CD8-positive, alpha-beta memory T cell (primary cell): ENCODE measurements around the gene TLK2. TPM values are rescaled to one million over a fixed set of nuclear protein-coding genes. Genes with fewer than 3 reads are reported as not detected.
"Not testable (repeated sequence)": the region's sequence is repeated elsewhere in the genome, so short reads cannot be mapped to it uniquely, and the experiment has no call there.

Experiments
- CTCF ChIA-PET: fragments of 350-600 bp; sonication (Branson Sonifier 250); formaldehyde crosslinking; loops from one replicate; lab custom pipeline; 2021; ENCODE audit warnings: antibody characterized with exemption; lab: Charles Lee
- POLR2A ChIA-PET: fragments of 350-600 bp; sonication (Branson Sonifier 250); formaldehyde crosslinking; loops from one replicate; lab custom pipeline; 2021; ENCODE audit warnings: antibody characterized with exemption; lab: Charles Lee
- DNase-seq, 5 donors: peaks; one replicate each; pipeline versions ENCODE4 v3.0.0 to v3.0.0-alpha.2; 2020 to 2022; ENCODE audit warnings: mixed read lengths in 1 of 5
- H3K27ac ChIP-seq: one replicate; pipeline ENCODE4 v1.7.0; 2013; ENCODE audit warnings: low read depth, mild to moderate bottlenecking, low read length, moderate library complexity
- H3K27me3 ChIP-seq: 2 replicates; pipeline ENCODE4 v1.7.0; 2013; ENCODE audit warnings: low read length, mild to moderate bottlenecking; ENCODE audit not compliant: insufficient read depth, poor library complexity, severe bottlenecking
- H3K36me3 ChIP-seq: 2 replicates; pipeline ENCODE4 v1.7.0; 2013; ENCODE audit warnings: mild to moderate bottlenecking, low read length, moderate library complexity; ENCODE audit not compliant: insufficient read depth
- H3K4me1 ChIP-seq: 2 replicates; pipeline ENCODE4 v1.7.0; 2013; ENCODE audit warnings: mild to moderate bottlenecking, low read length, moderate library complexity; ENCODE audit not compliant: insufficient read depth
- H3K4me3 ChIP-seq: 2 replicates; pipeline ENCODE4 v1.7.0; 2013; ENCODE audit warnings: mild to moderate bottlenecking, low read length
- H3K9me3 ChIP-seq: 2 replicates; pipeline ENCODE4 v1.7.0; 2013; ENCODE audit warnings: mild to moderate bottlenecking, low read length
- H3K27ac Mint-ChIP-seq, 8 donors: one replicate each; pipeline ENCODE4 v1.8.0; 2020 to 2021; ENCODE audit warnings: mixed read lengths in 8 of 8, mild to moderate bottlenecking in 6 of 8, inconsistent platforms in 3 of 8, moderate library complexity in 3 of 8
- H3K27me3 Mint-ChIP-seq, 2 donors: one replicate each; pipeline ENCODE4 v1.8.0; 2020 to 2021; ENCODE audit warnings: mixed read lengths in 2 of 2, mild to moderate bottlenecking in 1 of 2, moderate library complexity in 1 of 2
- H3K36me3 Mint-ChIP-seq, 3 donors: one replicate each; pipeline ENCODE4 v1.8.0; 2020 to 2021; ENCODE audit warnings: mixed read lengths in 3 of 3, inconsistent platforms in 1 of 3, mild to moderate bottlenecking in 1 of 3
- H3K4me1 Mint-ChIP-seq, 3 donors: one replicate each; pipeline ENCODE4 v1.8.0; 2020 to 2021; ENCODE audit warnings: mixed read lengths in 3 of 3, inconsistent platforms in 1 of 3, mild to moderate bottlenecking in 1 of 3
- H3K4me3 Mint-ChIP-seq, 7 donors: one replicate each; pipeline ENCODE4 v1.8.0; 2020 to 2021; ENCODE audit warnings: mixed read lengths in 7 of 7, mild to moderate bottlenecking in 6 of 7, moderate library complexity in 4 of 7, inconsistent platforms in 2 of 7
- H3K9me3 Mint-ChIP-seq, 5 donors: one replicate each; pipeline ENCODE4 v1.8.0; 2020 to 2022; ENCODE audit warnings: mixed read lengths in 5 of 5, mild to moderate bottlenecking in 3 of 5, moderate library complexity in 2 of 5, inconsistent platforms in 1 of 5
- polyA plus RNA-seq: library from polyadenylated mRNA; unstranded; fragments of 300-500 nt; fragmentation: Illumina TruSeq; gene quantifications from one replicate; pipeline ENCODE4 v1.2.3, GENCODE V29; 2021
- total RNA-seq, 2 experiments: library from RNA; stranded (reverse); gene quantifications; one replicate each; pipeline ENCODE4 v1.2.3, GENCODE V29; 2021

TLK2 gene
- total and polyA plus RNA-seq, 3 experiments from 2014 or later: 13.3 to 43.4 (median 41.9) TPM

DNA sequence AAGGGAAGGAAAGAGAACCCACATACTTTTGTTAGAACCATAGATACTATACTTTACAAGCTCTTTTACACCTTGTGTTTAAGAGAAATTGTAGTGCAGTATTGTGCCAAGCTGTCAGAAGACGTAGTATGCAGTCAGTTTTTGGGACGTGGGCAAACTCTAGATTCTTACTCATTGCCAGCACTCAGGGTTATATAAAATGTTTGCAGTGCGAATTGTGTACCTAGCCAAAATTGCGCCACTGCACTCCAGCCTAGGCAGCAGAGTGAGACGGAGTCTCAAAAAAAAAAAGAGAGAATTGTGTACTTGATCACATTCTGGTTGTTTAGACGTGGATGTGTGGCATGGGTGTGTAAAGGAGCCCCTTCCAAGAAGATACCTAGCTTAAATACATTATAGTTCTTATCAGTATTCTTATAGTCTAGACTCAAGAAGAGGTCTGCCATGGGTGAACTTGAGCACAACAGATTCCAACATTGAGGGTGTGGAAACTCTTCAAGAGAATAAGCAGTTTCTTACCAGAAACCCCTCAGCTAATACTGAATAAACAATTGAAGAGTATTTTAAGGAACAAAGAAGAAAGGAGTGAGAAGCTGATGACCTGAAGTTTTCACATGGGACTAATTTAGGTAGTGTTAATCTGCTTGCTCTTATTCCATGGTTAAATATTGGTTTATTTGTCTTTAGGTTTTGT lies 121.5 kb downstream of the TLK2 start:
- Mint-ChIP-seq H3K4me1 (no peaks in the 10 kb centered on the region), H3K4me3 (no peak overlapping the region), H3K27me3 (no peaks in the 10 kb centered on the region), H3K36me3 (peaks cover 19 to 86% (median 34%) of the 10 kb centered on the region in 3 donors), H3K9me3 (no peaks in the 10 kb centered on the region), H3K27ac (no peak overlapping the region)
- DNase-seq: no peak
- POLR2A ChIA-PET: no interaction called here
- CTCF ChIA-PET: no interaction called here
- Histone ChIP-seq H3K4me3 (no peak overlapping the region), H3K4me1 (no peaks in the 10 kb centered on the region), H3K36me3 (peaks cover 40% of the 10 kb centered on the region), H3K9me3 (no peaks in the 10 kb centered on the region), H3K27ac (no peak overlapping the region), H3K27me3 (no peaks in the 10 kb centered on the region)

DNA sequence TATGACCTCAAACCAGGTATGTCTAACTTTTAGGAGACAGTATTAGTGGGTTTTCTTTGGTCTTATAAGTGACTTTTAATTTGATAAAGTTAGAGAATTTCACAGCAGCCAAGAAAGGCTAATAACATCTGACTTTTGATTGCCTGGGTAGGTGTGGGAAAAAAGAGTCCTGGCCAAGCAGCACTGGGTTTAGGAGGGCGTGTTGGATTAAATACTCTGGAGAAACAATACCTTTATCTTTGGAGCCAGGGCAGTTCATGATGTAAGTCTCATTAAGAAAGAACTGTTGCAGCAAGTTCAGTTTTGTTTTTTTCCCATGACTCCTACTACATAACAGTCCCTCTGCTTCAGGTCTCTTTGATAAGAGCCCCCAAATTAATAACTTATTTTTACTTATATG lies 122.2 kb downstream of the TLK2 start:
- Mint-ChIP-seq H3K4me3 (no peak overlapping the region), H3K36me3 (peaks cover 19 to 83% (median 34%) of the 10 kb centered on the region in 3 donors), H3K27me3 (no peaks in the 10 kb centered on the region), H3K9me3 (no peaks in the 10 kb centered on the region), H3K27ac (peak overlapping the region in 1 of 8 donors; percentile 53), H3K4me1 (no peaks in the 10 kb centered on the region)
- Histone ChIP-seq H3K27ac (no peak overlapping the region), H3K27me3 (no peaks in the 10 kb centered on the region), H3K4me1 (no peaks in the 10 kb centered on the region), H3K36me3 (peaks cover 33% of the 10 kb centered on the region), H3K4me3 (no peak overlapping the region), H3K9me3 (no peaks in the 10 kb centered on the region)
- no peak for DNase-seq
- POLR2A ChIA-PET: no interaction called here
- CTCF ChIA-PET: no interaction called here

DNA sequence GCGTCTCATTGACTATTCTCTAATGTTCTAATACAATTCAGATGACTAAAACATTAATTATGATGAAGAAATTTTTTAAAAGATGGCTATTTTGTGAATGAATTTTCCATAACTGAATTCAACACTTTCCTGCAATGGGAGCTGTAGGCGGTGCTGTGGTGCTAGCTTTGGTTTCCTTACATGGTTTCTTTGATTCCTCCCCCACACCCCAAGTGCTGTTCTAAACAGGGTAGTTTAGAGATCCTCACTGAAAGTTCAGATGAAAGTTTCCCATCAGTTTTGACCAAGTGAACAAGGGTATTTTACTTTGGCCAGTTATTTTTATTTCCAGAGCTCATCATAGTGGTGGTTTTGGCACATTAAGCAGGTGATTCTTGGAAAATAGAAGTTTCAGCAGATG lies 122.8 kb downstream of the TLK2 start:
- peaks cover 15 to 83% (median 29%) of the 10 kb centered on the region in 3 donors for H3K36me3 Mint-ChIP-seq
- H3K4me3 Mint-ChIP-seq: no peak overlapping the region
- no peaks in the 10 kb centered on the region for H3K27me3 ChIP-seq
- peaks cover 32% of the 10 kb centered on the region for H3K36me3 ChIP-seq
- no peaks in the 10 kb centered on the region for H3K4me1 Mint-ChIP-seq
- DNase-seq: no peak
- peak overlapping the region in 2 of 8 donors; percentile 43 to 61 for H3K27ac Mint-ChIP-seq
- no peaks in the 10 kb centered on the region for H3K4me1 ChIP-seq
- no peak overlapping the region for H3K27ac ChIP-seq
- POLR2A ChIA-PET: no interaction called here
- H3K27me3 Mint-ChIP-seq: no peaks in the 10 kb centered on the region
- H3K4me3 ChIP-seq: no peak overlapping the region
- H3K9me3 Mint-ChIP-seq: no peaks in the 10 kb centered on the region
- H3K9me3 ChIP-seq: no peaks in the 10 kb centered on the region
- CTCF ChIA-PET: no interaction called here

DNA sequence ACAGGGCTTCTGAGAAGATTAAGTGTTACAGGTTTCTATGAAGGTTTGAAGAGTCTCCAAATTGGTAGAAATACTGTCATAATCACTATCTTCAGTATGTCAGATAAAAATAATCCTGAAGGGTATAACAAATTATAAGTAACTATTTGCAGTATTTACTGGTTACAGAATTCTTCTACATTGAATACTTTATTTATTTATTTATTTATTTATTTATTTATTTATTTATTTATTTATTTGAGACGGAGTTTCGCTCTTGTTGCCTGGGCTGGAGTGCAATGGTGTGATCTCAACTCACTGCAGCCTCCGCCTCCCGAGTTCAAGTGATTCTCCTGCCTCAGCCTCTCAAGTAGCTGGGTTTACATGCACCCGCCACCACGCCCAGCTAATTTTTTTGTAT lies 125.2 kb downstream of the TLK2 start:
- H3K9me3 Mint-ChIP-seq, H3K4me1 Mint-ChIP-seq, CTCF ChIA-PET, H3K27me3 ChIP-seq, POLR2A ChIA-PET, DNase-seq, H3K4me3 Mint-ChIP-seq, H3K27ac Mint-ChIP-seq, H3K4me3 ChIP-seq, H3K27ac ChIP-seq, H3K9me3 ChIP-seq, H3K27me3 Mint-ChIP-seq, H3K4me1 ChIP-seq: not testable (repeated sequence)
- peaks cover 4 to 81% (median 23%) of the 10 kb centered on the region in 3 donors for H3K36me3 Mint-ChIP-seq
- peaks cover 46% of the 10 kb centered on the region for H3K36me3 ChIP-seq

DNA sequence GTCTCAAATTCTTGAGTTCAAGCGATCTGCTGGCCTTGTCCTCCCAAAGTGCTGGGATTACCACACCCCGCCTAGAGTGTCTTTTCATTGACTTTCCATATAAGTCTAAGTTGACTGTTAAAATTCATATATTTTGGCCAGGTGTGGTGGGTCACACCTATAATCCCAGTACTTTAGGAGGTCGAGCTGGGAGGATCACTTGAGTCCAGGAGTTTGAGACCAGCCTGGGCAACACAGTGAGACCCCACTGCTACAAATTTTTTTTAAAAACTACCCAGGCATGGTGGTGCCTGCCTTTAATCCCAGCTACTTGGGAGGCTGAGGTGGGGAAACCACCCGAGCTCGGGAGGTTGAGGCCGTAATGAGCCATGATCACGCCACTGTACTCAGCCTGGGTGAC lies 127.0 kb downstream of the TLK2 start:
- Histone ChIP-seq H3K27me3 (no peaks in the 10 kb centered on the region), H3K4me3 (no peak overlapping the region), H3K4me1 (no peaks in the 10 kb centered on the region), H3K36me3 (peaks cover 45% of the 10 kb centered on the region), H3K9me3 (no peaks in the 10 kb centered on the region), H3K27ac (no peak overlapping the region)
- H3K27me3 Mint-ChIP-seq: peaks cover 0 to 2% of the 10 kb centered on the region in 2 donors
- no peaks in the 10 kb centered on the region for H3K9me3 Mint-ChIP-seq
- H3K36me3 Mint-ChIP-seq: peaks cover 4 to 83% (median 22%) of the 10 kb centered on the region in 3 donors
- H3K4me1 Mint-ChIP-seq: peaks cover 4 to 7% (median 5%) of the 10 kb centered on the region in 3 donors
- ChIA-PET POLR2A (no interaction called here), CTCF (no interaction called here)
- H3K27ac Mint-ChIP-seq: no peak overlapping the region
- DNase-seq: no peak
- no peak overlapping the region for H3K4me3 Mint-ChIP-seq

DNA sequence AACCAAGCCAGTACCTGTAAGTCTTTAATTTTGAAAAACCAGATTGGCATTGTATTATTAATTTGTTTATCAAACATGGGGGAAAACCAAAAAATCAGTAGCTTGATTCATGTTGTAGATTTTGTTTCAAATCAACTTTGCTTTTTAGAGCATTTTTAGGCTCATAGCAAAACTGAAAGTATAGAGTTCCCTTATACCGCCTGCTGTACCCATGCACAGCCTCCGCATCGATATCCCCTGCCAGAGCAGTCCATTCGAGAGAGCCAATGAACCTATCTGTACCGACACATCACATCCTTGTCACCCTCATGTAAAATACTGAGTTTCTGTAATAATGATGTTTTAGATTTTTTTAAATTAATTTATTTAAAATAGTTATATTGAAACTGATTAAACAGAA lies 132.7 kb downstream of the TLK2 start:
- Mint-ChIP-seq H3K36me3 (peaks cover 4 to 86% (median 21%) of the 10 kb centered on the region in 3 donors), H3K9me3 (no peaks in the 10 kb centered on the region), H3K27me3 (peaks cover 0 to 2% of the 10 kb centered on the region in 2 donors), H3K4me1 (peaks cover 10 to 24% (median 14%) of the 10 kb centered on the region in 3 donors), H3K27ac (peak overlapping the region in 7 of 8 donors; percentile 39 to 81 (median 72)), H3K4me3 (peak overlapping the region in 5 of 7 donors; percentile 5 to 52 (median 33))
- Histone ChIP-seq H3K27ac (no peak overlapping the region), H3K36me3 (peaks cover 40% of the 10 kb centered on the region), H3K4me3 (no peak overlapping the region), H3K4me1 (no peaks in the 10 kb centered on the region), H3K9me3 (no peaks in the 10 kb centered on the region), H3K27me3 (no peaks in the 10 kb centered on the region)
- ChIA-PET POLR2A (interaction anchor here (0.6 kb wide), 1 partner anchor 97 kb away, joined by 3 read pairs; no protein-coding TSS in a partner anchor), CTCF (no interaction called here)
- DNase-seq: no peak

DNA sequence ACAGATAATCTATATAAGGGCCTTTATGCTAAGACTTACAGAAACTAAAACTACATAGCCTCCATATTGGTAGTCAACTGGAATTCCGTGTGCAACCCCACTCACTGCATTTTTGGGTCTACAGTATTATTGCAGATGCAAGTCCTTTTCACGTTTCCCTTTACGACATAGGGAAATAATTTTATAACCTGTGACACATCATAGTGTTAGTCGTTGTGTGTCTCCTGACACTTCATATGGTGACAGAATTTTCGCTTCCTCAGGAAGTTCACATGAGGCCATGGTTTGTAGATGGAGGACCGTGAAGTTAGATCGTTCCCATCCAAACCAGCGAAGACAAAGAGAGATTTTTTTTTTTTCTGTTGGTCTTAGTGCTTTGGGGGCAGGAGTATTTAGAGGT lies 133.1 kb downstream of the TLK2 start:
- no peaks in the 10 kb centered on the region for H3K4me1 ChIP-seq
- CTCF ChIA-PET: no interaction called here
- H3K9me3 ChIP-seq: no peaks in the 10 kb centered on the region
- Mint-ChIP-seq H3K9me3 (no peaks in the 10 kb centered on the region), H3K4me3 (peak overlapping the region in 4 of 7 donors; percentile 32 to 45 (median 38)), H3K36me3 (peaks cover 4 to 81% (median 21%) of the 10 kb centered on the region in 3 donors), H3K27ac (peak overlapping the region in 6 of 8 donors; percentile 27 to 75 (median 53)), H3K27me3 (peaks cover 0 to 2% of the 10 kb centered on the region in 2 donors), H3K4me1 (peaks cover 10 to 24% (median 14%) of the 10 kb centered on the region in 3 donors)
- DNase-seq: no peak
- H3K36me3 ChIP-seq: peaks cover 38% of the 10 kb centered on the region
- H3K27me3 ChIP-seq: no peaks in the 10 kb centered on the region
- no peak overlapping the region for H3K4me3 ChIP-seq
- POLR2A ChIA-PET: interaction anchor here (0.6 kb wide), 1 partner anchor 96 kb away, joined by 3 read pairs; no protein-coding TSS in a partner anchor
- H3K27ac ChIP-seq: no peak overlapping the region

DNA sequence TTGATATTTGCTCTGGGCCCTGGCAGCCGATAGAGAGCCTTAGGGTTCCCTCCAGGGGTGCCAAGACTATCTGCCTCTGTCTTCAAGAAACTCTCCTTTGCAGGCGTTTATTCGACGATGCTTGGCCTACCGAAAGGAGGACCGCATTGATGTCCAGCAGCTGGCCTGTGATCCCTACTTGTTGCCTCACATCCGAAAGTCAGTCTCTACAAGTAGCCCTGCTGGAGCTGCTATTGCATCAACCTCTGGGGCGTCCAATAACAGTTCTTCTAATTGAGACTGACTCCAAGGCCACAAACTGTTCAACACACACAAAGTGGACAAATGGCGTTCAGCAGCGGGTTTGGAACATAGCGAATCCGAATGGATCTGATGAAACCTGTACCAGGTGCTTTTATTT lies 133.7 kb downstream of the TLK2 start:
- CTCF ChIA-PET, H3K4me3 Mint-ChIP-seq, H3K27me3 ChIP-seq, H3K4me3 ChIP-seq, POLR2A ChIA-PET, H3K9me3 Mint-ChIP-seq, H3K4me1 ChIP-seq, H3K9me3 ChIP-seq, H3K27me3 Mint-ChIP-seq, H3K27ac ChIP-seq, DNase-seq: not testable (repeated sequence)
- H3K36me3 ChIP-seq: peaks cover 32% of the 10 kb centered on the region
- peaks cover 10 to 24% (median 14%) of the 10 kb centered on the region in 3 donors for H3K4me1 Mint-ChIP-seq
- peak overlapping the region in 4 of 8 donors; percentile 32 to 92 (median 66) for H3K27ac Mint-ChIP-seq
- peaks cover 4 to 79% (median 19%) of the 10 kb centered on the region in 3 donors for H3K36me3 Mint-ChIP-seq
